ENCODE data around the gene ACYP1. TPM values are rescaled to one million over a fixed set of nuclear protein-coding genes. Genes with fewer than 3 reads are reported as not detected.

The ACYP1 gene
- total RNA-seq, 1 experiment from 2014 or later: 21.3 TPM

DNA sequence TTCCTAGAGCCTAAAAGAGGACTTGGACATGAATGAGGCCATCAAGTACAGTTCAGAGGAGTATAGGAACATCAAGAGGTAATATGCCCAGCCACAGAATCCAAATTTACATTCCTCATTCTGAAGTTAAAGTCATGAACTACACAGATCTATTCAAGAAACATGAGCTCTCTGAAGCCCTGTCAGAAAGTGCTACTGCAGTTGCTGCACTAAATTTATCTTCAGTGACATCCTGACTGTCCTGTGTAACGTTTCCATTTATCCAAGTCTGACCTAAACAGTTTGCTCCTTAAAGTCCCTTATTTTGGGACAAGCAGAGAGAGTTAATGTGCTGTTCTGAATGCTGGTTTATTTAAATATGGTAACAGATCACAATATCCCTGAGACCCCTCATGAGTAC is 34.9 kb upstream of the ACYP1 start:
- ATAC-seq: no peak
- POLR2A ChIA-PET: no interaction called here
- no peak for DNase-seq (ENCODE audit: low read depth, low spot score)
- Histone ChIP-seq H3K4me1 (ENCODE audit: control insufficient read depth, insufficient read depth, low read length) (no peaks in the 10 kb centered on the region), H3K36me3 (ENCODE audit: control insufficient read depth, insufficient read depth, low read length) (peaks cover 6% of the 10 kb centered on the region; the same call in 1 of the 2 replicates), H3K4me3 (ENCODE audit: low read depth in 2 of 2, low read length in 2 of 2) (no peak overlapping the region), H3K27ac (ENCODE audit: low read length) (no peak overlapping the region), H3K27me3 (ENCODE audit: control insufficient read depth, insufficient read depth, low read length) (no peaks in the 10 kb centered on the region), H3K9me3 (ENCODE audit: control insufficient read depth, insufficient read depth, low read depth, low read length) (no peaks in the 10 kb centered on the region)
- CTCF ChIA-PET: interaction anchor here (0.6 kb wide), 1 partner anchor 141 kb away, joined by 10 read pairs; no protein-coding TSS in a partner anchor
- intact Hi-C loops (cut with micrococcal nuclease; ENCODE audit: unreplicated experiment): no loop called here
- in situ Hi-C loops (cut with HindIII; ENCODE audit: low pct_unique_long_range_greater_than_20kb, low sequenced_read_pairs): no loop called here
- TF ChIP-seq, protein P1, sequence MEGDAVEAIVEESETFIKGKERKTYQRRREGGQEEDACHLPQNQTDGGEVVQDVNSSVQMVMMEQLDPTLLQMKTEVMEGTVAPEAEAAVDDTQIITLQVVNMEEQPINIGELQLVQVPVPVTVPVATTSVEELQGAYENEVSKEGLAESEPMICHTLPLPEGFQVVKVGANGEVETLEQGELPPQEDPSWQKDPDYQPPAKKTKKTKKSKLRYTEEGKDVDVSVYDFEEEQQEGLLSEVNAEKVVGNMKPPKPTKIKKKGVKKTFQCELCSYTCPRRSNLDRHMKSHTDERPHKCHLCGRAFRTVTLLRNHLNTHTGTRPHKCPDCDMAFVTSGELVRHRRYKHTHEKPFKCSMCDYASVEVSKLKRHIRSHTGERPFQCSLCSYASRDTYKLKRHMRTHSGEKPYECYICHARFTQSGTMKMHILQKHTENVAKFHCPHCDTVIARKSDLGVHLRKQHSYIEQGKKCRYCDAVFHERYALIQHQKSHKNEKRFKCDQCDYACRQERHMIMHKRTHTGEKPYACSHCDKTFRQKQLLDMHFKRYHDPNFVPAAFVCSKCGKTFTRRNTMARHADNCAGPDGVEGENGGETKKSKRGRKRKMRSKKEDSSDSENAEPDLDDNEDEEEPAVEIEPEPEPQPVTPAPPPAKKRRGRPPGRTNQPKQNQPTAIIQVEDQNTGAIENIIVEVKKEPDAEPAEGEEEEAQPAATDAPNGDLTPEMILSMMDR (IDR thresholded peaks at IDR 0.05): no peak
- TF ChIP-seq TCF7L2 (IDR thresholded peaks at IDR 0.05; ENCODE audit: low read depth, low read length): no peak
- no peak for TF ChIP-seq POLR2AphosphoS5 (IDR thresholded peaks at IDR 0.05; ENCODE audit: low read depth, low read length)
- no peak for TF ChIP-seq SIN3A (IDR thresholded peaks at IDR 0.05; ENCODE audit: borderline replicate concordance, insufficient read depth, low read depth, low read length)
- TF ChIP-seq, protein P2, sequence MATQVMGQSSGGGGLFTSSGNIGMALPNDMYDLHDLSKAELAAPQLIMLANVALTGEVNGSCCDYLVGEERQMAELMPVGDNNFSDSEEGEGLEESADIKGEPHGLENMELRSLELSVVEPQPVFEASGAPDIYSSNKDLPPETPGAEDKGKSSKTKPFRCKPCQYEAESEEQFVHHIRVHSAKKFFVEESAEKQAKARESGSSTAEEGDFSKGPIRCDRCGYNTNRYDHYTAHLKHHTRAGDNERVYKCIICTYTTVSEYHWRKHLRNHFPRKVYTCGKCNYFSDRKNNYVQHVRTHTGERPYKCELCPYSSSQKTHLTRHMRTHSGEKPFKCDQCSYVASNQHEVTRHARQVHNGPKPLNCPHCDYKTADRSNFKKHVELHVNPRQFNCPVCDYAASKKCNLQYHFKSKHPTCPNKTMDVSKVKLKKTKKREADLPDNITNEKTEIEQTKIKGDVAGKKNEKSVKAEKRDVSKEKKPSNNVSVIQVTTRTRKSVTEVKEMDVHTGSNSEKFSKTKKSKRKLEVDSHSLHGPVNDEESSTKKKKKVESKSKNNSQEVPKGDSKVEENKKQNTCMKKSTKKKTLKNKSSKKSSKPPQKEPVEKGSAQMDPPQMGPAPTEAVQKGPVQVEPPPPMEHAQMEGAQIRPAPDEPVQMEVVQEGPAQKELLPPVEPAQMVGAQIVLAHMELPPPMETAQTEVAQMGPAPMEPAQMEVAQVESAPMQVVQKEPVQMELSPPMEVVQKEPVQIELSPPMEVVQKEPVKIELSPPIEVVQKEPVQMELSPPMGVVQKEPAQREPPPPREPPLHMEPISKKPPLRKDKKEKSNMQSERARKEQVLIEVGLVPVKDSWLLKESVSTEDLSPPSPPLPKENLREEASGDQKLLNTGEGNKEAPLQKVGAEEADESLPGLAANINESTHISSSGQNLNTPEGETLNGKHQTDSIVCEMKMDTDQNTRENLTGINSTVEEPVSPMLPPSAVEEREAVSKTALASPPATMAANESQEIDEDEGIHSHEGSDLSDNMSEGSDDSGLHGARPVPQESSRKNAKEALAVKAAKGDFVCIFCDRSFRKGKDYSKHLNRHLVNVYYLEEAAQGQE (IDR thresholded peaks at IDR 0.05; ENCODE audit: insufficient read depth in 1 of 2, low read depth in 2 of 2, low read length in 1 of 2): no peak
- BruUV-seq (replicated peaks): no TSS peak

DNA sequence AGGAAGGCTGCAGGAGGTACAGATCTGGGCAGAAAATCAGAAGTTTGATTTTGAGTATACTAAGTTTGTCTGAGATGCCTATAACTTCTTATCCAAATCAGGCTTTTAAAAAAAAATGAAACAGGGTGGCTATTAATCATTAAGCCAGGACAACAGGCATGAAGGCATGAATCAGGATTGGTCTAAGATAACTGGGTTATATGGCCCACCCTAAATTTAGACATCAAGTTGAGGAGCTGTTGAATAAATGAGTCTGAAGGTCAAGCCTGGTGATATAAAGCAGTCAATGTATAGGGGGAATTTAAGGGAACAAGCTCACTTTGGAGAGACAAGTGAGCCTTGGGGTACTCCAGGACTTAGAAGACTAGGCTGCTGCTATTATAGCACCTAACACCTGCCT is 34.4 kb upstream of the ACYP1 start:
- Histone ChIP-seq H3K4me3 (ENCODE audit: low read depth in 2 of 2, low read length in 2 of 2) (no peak overlapping the region), H3K27ac (ENCODE audit: low read length) (no peak overlapping the region), H3K36me3 (ENCODE audit: control insufficient read depth, insufficient read depth, low read length) (peaks cover 7% of the 10 kb centered on the region; the same call in 1 of the 2 replicates), H3K27me3 (ENCODE audit: control insufficient read depth, insufficient read depth, low read length) (no peaks in the 10 kb centered on the region), H3K4me1 (ENCODE audit: control insufficient read depth, insufficient read depth, low read length) (no peaks in the 10 kb centered on the region), H3K9me3 (ENCODE audit: control insufficient read depth, insufficient read depth, low read depth, low read length) (no peaks in the 10 kb centered on the region)
- no peak for DNase-seq (ENCODE audit: low read depth, low spot score)
- ChIA-PET POLR2A (no interaction called here), CTCF (interaction anchor here (0.6 kb wide), 1 partner anchor 141 kb away, joined by 10 read pairs; no protein-coding TSS in a partner anchor)
- BruUV-seq (replicated peaks): no TSS peak
- no peak for ATAC-seq
- TF ChIP-seq, protein P2 (IDR thresholded peaks at IDR 0.05; ENCODE audit: insufficient read depth in 1 of 2, low read depth in 2 of 2, low read length in 1 of 2): no peak
- no peak for TF ChIP-seq TCF7L2 (IDR thresholded peaks at IDR 0.05; ENCODE audit: low read depth, low read length)
- in situ Hi-C loops (cut with HindIII; ENCODE audit: low pct_unique_long_range_greater_than_20kb, low sequenced_read_pairs): no loop called here
- intact Hi-C loops (cut with micrococcal nuclease; ENCODE audit: unreplicated experiment): no loop called here
